Endothelial cell of umbilical vein (primary cell): ENCODE results near the gene CFTR. TPM values are rescaled to one million over a fixed set of nuclear protein-coding genes. Genes with fewer than 3 reads are reported as not detected.

Source experiments
- BruUV-seq: library from RNA; stranded (reverse); fragments of 400-500 nt; replicated peaks from 2 replicates; lab custom pipeline; 2021; lab: Mats Ljungman, UMichigan
- CTCF ChIA-PET: fragments of 300-600, 350-600 bp; sonication (Branson Sonifier 250); formaldehyde crosslinking; loops from one replicate; lab custom pipeline; 2021; ENCODE audit warnings: antibody characterized with exemption, inconsistent platforms; lab: Charles Lee
- POLR2A ChIA-PET: fragments of 300-600, 350-600 bp; sonication (Branson Sonifier 250); formaldehyde crosslinking; loops from one replicate; lab custom pipeline; 2021; ENCODE audit warnings: antibody characterized with exemption, inconsistent platforms; lab: Charles Lee
- DNase-seq: peaks from one replicate; pipeline ENCODE4 v3.0.0-alpha.2; 2011; ENCODE audit warnings: low read depth, low spot score
- FAIRE-seq: peaks from 2 replicates; lab custom pipeline; 2011; peaks lifted over from hg19 to GRCh38; lab: Jason Lieb, UNC
- H2AFZ ChIP-seq: 2 replicates; pipeline ENCODE4 v1.6.0; 2012; ENCODE audit warnings: low read depth, low read length, control low read depth, inconsistent platforms
- H3K27ac ChIP-seq: 2 replicates; pipeline ENCODE4 v1.5.1; 2011; ENCODE audit warnings: low read depth, mild to moderate bottlenecking, control low read depth, low read length, moderate library complexity; ENCODE audit not compliant: insufficient read depth
- H3K27me3 ChIP-seq, 2 experiments: 2 replicates each; pipeline versions ENCODE4 v1.6.0 to v1.6.1; 2011; ENCODE audit warnings: low read length in 2 of 2, mixed read lengths in 1 of 2; ENCODE audit not compliant: control insufficient read depth in 2 of 2, insufficient read depth in 2 of 2
- H3K36me3 ChIP-seq, 2 experiments: 2 replicates in 1 of 2; 3 replicates in 1 of 2; pipeline ENCODE4 v1.5.1; 2011; ENCODE audit warnings: low read length in 2 of 2, mild to moderate bottlenecking in 1 of 2, moderate library complexity in 1 of 2; ENCODE audit not compliant: control insufficient read depth in 2 of 2, insufficient read depth in 2 of 2; ENCODE audit errors: extremely low read depth in 1 of 2
- H3K4me1 ChIP-seq: 3 replicates; pipeline ENCODE4 v1.5.1; 2011; ENCODE audit warnings: mild to moderate bottlenecking, low read length; ENCODE audit not compliant: control insufficient read depth, insufficient read depth; ENCODE audit errors: extremely low read depth
- H3K4me2 ChIP-seq: 2 replicates; pipeline ENCODE4 v1.6.1; 2011; ENCODE audit warnings: low read length, control low read depth, mixed read lengths; ENCODE audit not compliant: insufficient read depth
- H3K4me3 ChIP-seq, 3 experiments: fragments of 200-600 bp in 1 of 3; sonication (generic), shearing (Covaris generic) in 1 of 3; replicated peaks in 1 of 3; 2 replicates each; pipeline ENCODE4 v1.5.1; 2011 to 2016; ENCODE audit warnings: control low read depth in 3 of 3, low read length in 3 of 3, mild to moderate bottlenecking in 2 of 3, inconsistent platforms in 1 of 3, low read depth in 1 of 3, moderate library complexity in 1 of 3; ENCODE audit not compliant: insufficient read depth in 1 of 3
- H3K79me2 ChIP-seq: 2 replicates; pipeline ENCODE4 v1.6.0; 2012; ENCODE audit warnings: low read length, inconsistent platforms; ENCODE audit not compliant: control insufficient read depth, insufficient read depth
- H3K9ac ChIP-seq: replicated peaks from 2 replicates; pipeline ENCODE3; 2011; ENCODE audit warnings: low read length, control low read depth; ENCODE audit not compliant: insufficient read depth; ENCODE audit errors: extremely low read depth
- H3K9me1 ChIP-seq: replicated peaks from 3 replicates; pipeline ENCODE4 v1.6.0; 2011; ENCODE audit warnings: mild to moderate bottlenecking, low read length; ENCODE audit not compliant: control insufficient read depth, insufficient read depth; ENCODE audit errors: extremely low read depth
- H3K9me3 ChIP-seq: replicated peaks from 2 replicates; pipeline ENCODE4 v1.5.1; 2012; ENCODE audit warnings: low read length, inconsistent platforms; ENCODE audit not compliant: control insufficient read depth, insufficient read depth
- H4K20me1 ChIP-seq: replicated peaks from 2 replicates; pipeline ENCODE3; 2011; ENCODE audit warnings: mild to moderate bottlenecking, low read length; ENCODE audit not compliant: control insufficient read depth, insufficient read depth; ENCODE audit errors: extremely low read depth
- CTCF ChIP-seq, 2 donors: IDR thresholded peaks; 1 replicate in 1 of 2; 2 replicates in 1 of 2; pipeline ENCODE4 v1.5.1; 2011; ENCODE audit warnings: low read length in 2 of 2, mild to moderate bottlenecking in 2 of 2, moderate library complexity in 2 of 2, control low read depth in 1 of 2, inconsistent platforms in 1 of 2, low read depth in 1 of 2; ENCODE audit not compliant: insufficient read depth in 1 of 2; ENCODE audit errors: extremely low read depth in 1 of 2
- EZH2 ChIP-seq: IDR thresholded peaks from 2 replicates; pipeline ENCODE4 v1.6.1; 2012; ENCODE audit warnings: borderline replicate concordance, low read depth, mild to moderate bottlenecking, moderate library complexity, low read length, inconsistent platforms; ENCODE audit not compliant: severe bottlenecking
- FOS ChIP-seq: IDR thresholded peaks from 2 replicates; pipeline ENCODE4 v1.6.1; 2011; ENCODE audit warnings: mild to moderate bottlenecking, low read length, moderate library complexity, borderline replicate concordance; ENCODE audit not compliant: insufficient read depth
- GATA2 ChIP-seq: IDR thresholded peaks from 2 replicates; pipeline ENCODE4 v1.7.0; 2011; ENCODE audit warnings: low read depth, mild to moderate bottlenecking, moderate library complexity, mixed read lengths, low read length; ENCODE audit not compliant: insufficient read length, insufficient read depth
- JUN ChIP-seq: IDR thresholded peaks from 2 replicates; pipeline ENCODE4 v1.6.1; 2011; ENCODE audit warnings: borderline replicate concordance, low read depth; ENCODE audit not compliant: insufficient read length, insufficient read depth
- MYC ChIP-seq: IDR thresholded peaks from one replicate; pipeline ENCODE4 v1.6.1; 2011; ENCODE audit warnings: mild to moderate bottlenecking, low read depth, low read length
- POLR2A ChIP-seq: IDR thresholded peaks from 2 replicates; pipeline ENCODE4 v1.6.1; 2012; ENCODE audit warnings: low read depth, mild to moderate bottlenecking, control low read depth, low read length
- POLR2AphosphoS5 ChIP-seq: IDR thresholded peaks from 2 replicates; pipeline ENCODE4 v1.6.1; 2012; ENCODE audit warnings: low read depth, mild to moderate bottlenecking, control low read depth, low read length, moderate library complexity; ENCODE audit not compliant: insufficient read depth
- dilution Hi-C: fragments of 300-500 bp; cut with MboI; formaldehyde crosslinking; loops from one replicate; pipeline ENCODE4 v1.15.0; 2019; ENCODE audit warnings: low sequenced_read_pairs; ENCODE audit not compliant: extremely low pct_ligation_motif_present
- intact Hi-C: fragments of 100-400 bp; cut with micrococcal nuclease; formaldehyde crosslinking; loops from one replicate; pipeline ENCODE4 v1.10.0; 2022
- polyA plus RNA-seq, 4 experiments: library from polyadenylated mRNA; depleted of rRNA in 3 of 4; stranded (reverse) in 3 of 4; unstranded in 1 of 4; fragments of >200 nt; gene quantifications; 2 replicates each; pipeline versions ENCODE4 v1.2.1 to v1.2.3, GENCODE V29; 2011 to 2012; ENCODE audit warnings: missing spikeins in 1 of 4
- total RNA-seq: library from RNA; stranded (reverse); gene quantifications from 2 replicates; pipeline ENCODE4 v1.2.3, GENCODE V29; 2021
- TF ChIP-seq, protein P1 (sequence below): IDR thresholded peaks from 2 replicates; pipeline ENCODE4 v1.6.1; 2011; ENCODE audit not compliant: insufficient read depth, insufficient read length

The CFTR gene
- total and polyA plus RNA-seq, 2 donors (not counting 3 experiments of a cell fraction or from before 2014, with no cell fraction given), result 0.03 TPM; not detected in 1

GRCh38 chr7:117630907-117631564, 151.2 kb downstream of the CFTR start:
- no peak overlapping the region for H3K4me2 ChIP-seq
- no TSS peak for BruUV-seq
- H3K79me2 ChIP-seq, result no peaks in the 10 kb centered on the region
- H3K9ac ChIP-seq, result no peak overlapping the region
- H2AFZ ChIP-seq, result no peak overlapping the region
- TF ChIP-seq EZH2 (no peak), MYC (no peak), GATA2 (no peak), JUN (no peak), POLR2AphosphoS5 (no peak), POLR2A (no peak), FOS (no peak), CTCF (IDR thresholded peaks at IDR 0.05; ENCODE audit: extremely low read depth in 1 of 2, insufficient read depth in 1 of 2, low read depth in 1 of 2, low read length in 2 of 2) (no peak)
- TF ChIP-seq, protein P1, sequence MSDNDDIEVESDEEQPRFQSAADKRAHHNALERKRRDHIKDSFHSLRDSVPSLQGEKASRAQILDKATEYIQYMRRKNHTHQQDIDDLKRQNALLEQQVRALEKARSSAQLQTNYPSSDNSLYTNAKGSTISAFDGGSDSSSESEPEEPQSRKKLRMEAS, result no peak
- FAIRE-seq, result no peak
- no peaks in the 10 kb centered on the region for H3K4me1 ChIP-seq
- H3K9me3 ChIP-seq, result no peaks in the 10 kb centered on the region
- intact Hi-C loops (no loop called here), dilution Hi-C loops (no loop called here)
- no peaks in the 10 kb centered on the region for H3K9me1 ChIP-seq
- ChIA-PET POLR2A (no interaction called here), CTCF (no interaction called here)
- H4K20me1 ChIP-seq, result no peaks in the 10 kb centered on the region
- H3K4me3 ChIP-seq, result no peak overlapping the region
- H3K27ac ChIP-seq, result no peak overlapping the region
- no peaks in the 10 kb centered on the region for H3K27me3 ChIP-seq
- no peaks in the 10 kb centered on the region for H3K36me3 ChIP-seq
- DNase-seq, result no peak
